DMS114 treated with DMSO at 0.1 percent for 48 hours (cell line): ENCODE data around the gene ZNF592.

ENCODE experiments used
- DNase-seq: peaks from one replicate; lab custom pipeline; 2025; ENCODE audit not compliant: unreplicated experiment; lab: John Stamatoyannopoulos, UW

ZNF592 gene

GRCh38 chr15:84828086-84828908 lies 79.9 kb downstream of the ZNF592 start:
- DNase-seq = no peak

- DNase-seq = no peak
These were observed 81.0 kb downstream of the ZNF592 start for GRCh38 chr15:84829428-84829827.

- no peak for DNase-seq
These were observed 81.6 kb downstream of the ZNF592 start for GRCh38 chr15:84830036-84830435.

GRCh38 chr15:84831028-84831427 lies 82.6 kb downstream of the ZNF592 start:
- DNase-seq = no peak

- DNase-seq = no peak
These were observed 83.2 kb downstream of the ZNF592 start for GRCh38 chr15:84831613-84832012.

GRCh38 chr15:84832448-84833040 lies 84.2 kb downstream of the ZNF592 start:
- no peak for DNase-seq

- DNase-seq = no peak
These were observed 85.2 kb downstream of the ZNF592 start for GRCh38 chr15:84833447-84834228.

GRCh38 chr15:84834229-84834955 lies 86.0 kb downstream of the ZNF592 start:
- DNase-seq = no peak

GRCh38 chr15:84834969-84835368 lies 86.6 kb downstream of the ZNF592 start:
- no peak for DNase-seq

- DNase-seq = no peak
These were observed 87.4 kb downstream of the ZNF592 start for GRCh38 chr15:84835661-84836337.

- no peak for DNase-seq
These were observed 88.5 kb downstream of the ZNF592 start for GRCh38 chr15:84836844-84837243.

GRCh38 chr15:84839714-84840113 lies 91.3 kb downstream of the ZNF592 start:
- no peak for DNase-seq

- no peak for DNase-seq
These were observed 91.9 kb downstream of the ZNF592 start for GRCh38 chr15:84840255-84840654.

- DNase-seq = no peak
These were observed 92.5 kb downstream of the ZNF592 start for GRCh38 chr15:84840741-84841429.

GRCh38 chr15:84842781-84843180 lies 94.4 kb downstream of the ZNF592 start:
- DNase-seq = no peak

- no peak for DNase-seq
These were observed 96.6 kb downstream of the ZNF592 start for GRCh38 chr15:84844964-84845363.

- peak; percentile 48 for DNase-seq
These were observed 97.2 kb downstream of the ZNF592 start for GRCh38 chr15:84845631-84846030.

- DNase-seq = no peak
These were observed 97.9 kb downstream of the ZNF592 start for GRCh38 chr15:84846269-84846668.

GRCh38 chr15:84847382-84847781 lies 99.0 kb downstream of the ZNF592 start:
- no peak for DNase-seq

GRCh38 chr15:84852212-84852611 lies 103.8 kb downstream of the ZNF592 start:
- DNase-seq = no peak
